ENCODE results near the gene IARS2. TPM values are rescaled to one million over a fixed set of nuclear protein-coding genes. Genes with fewer than 3 reads are reported as not detected.

The IARS2 gene
- total and polyA plus RNA-seq, 9 donors, result 35.3 to 52.9 (median 43.0) TPM

GRCh38 chr1:220137019-220137786, 43.3 kb downstream of the IARS2 start:
- no peaks in the 10 kb centered on the region for H3K27me3 ChIP-seq
- no peaks in the 10 kb centered on the region for H3K36me3 ChIP-seq
- DNase-seq, result no peak
- no peak overlapping the region for H3K27ac ChIP-seq
- intact Hi-C loops (cut with DNase I), result no loop called here
- H3K4me3 ChIP-seq, result no peak overlapping the region
- H3K9me3 ChIP-seq, result no peaks in the 10 kb centered on the region
- WGBS, 3 donors, result 69 to 80% (median 69%) methylated on average over 9 of the region's 9 CpGs
- TF ChIP-seq EP300 (IDR thresholded peaks at IDR 0.05), result no peak
- TF ChIP-seq POLR2A (IDR thresholded peaks at IDR 0.05), result no peak
- no peak for TF ChIP-seq CTCF (IDR thresholded peaks at IDR 0.05)
- H3K4me1 ChIP-seq (ENCODE audit: insufficient read depth), result no peaks in the 10 kb centered on the region

GRCh38 chr1:220139966-220140365, 46.0 kb downstream of the IARS2 start:
- no peak overlapping the region for H3K4me3 ChIP-seq
- WGBS, 3 donors, result 29 to 60% (median 42%) methylated on average over 6 of the region's 6 CpGs
- no peaks in the 10 kb centered on the region for H3K4me1 ChIP-seq (ENCODE audit: insufficient read depth)
- TF ChIP-seq CTCF (IDR thresholded peaks at IDR 0.05) (no peak), EP300 (IDR thresholded peaks at IDR 0.05) (no peak), POLR2A (IDR thresholded peaks at IDR 0.05) (no peak)
- no peaks in the 10 kb centered on the region for H3K9me3 ChIP-seq
- no peak overlapping the region for H3K27ac ChIP-seq
- intact Hi-C loops (cut with DNase I), result no loop called here
- DNase-seq, result no peak
- H3K27me3 ChIP-seq, result no peaks in the 10 kb centered on the region
- H3K36me3 ChIP-seq, result no peaks in the 10 kb centered on the region

- Histone ChIP-seq H3K27ac (no peak overlapping the region), H3K27me3 (no peaks in the 10 kb centered on the region), H3K4me1 (ENCODE audit: insufficient read depth) (no peaks in the 10 kb centered on the region), H3K36me3 (no peaks in the 10 kb centered on the region), H3K4me3 (no peak overlapping the region), H3K9me3 (no peaks in the 10 kb centered on the region)
- WGBS, 3 donors, result 87 to 91% (median 88%) methylated on average over 5 of the region's 5 CpGs
- intact Hi-C loops (cut with DNase I), result no loop called here
- DNase-seq, result no peak
- TF ChIP-seq EP300 (IDR thresholded peaks at IDR 0.05), result no peak
- TF ChIP-seq CTCF (IDR thresholded peaks at IDR 0.05), result no peak
- TF ChIP-seq POLR2A (IDR thresholded peaks at IDR 0.05), result no peak
Measured at GRCh38 chr1:220144051-220144450, 50.1 kb downstream of the IARS2 start.

GRCh38 chr1:220149742-220150141, 55.8 kb downstream of the IARS2 start:
- 35 to 66% (median 37%) methylated on average over 1 of the region's 1 CpG for WGBS, 3 donors

More at GRCh38 chr1:220149742-220150141, 55.8 kb downstream of the IARS2 start:
- Histone ChIP-seq H3K27ac (peak overlapping the region in 1 of 2 donors; percentile 37), H3K27me3 (no peaks in the 10 kb centered on the region), H3K4me3 (no peak overlapping the region), H3K4me1 (ENCODE audit: insufficient read depth) (peaks cover 5% of the 10 kb centered on the region), H3K9me3 (no peaks in the 10 kb centered on the region), H3K36me3 (no peaks in the 10 kb centered on the region)
- intact Hi-C loops (cut with DNase I), result no loop called here
- no peak for DNase-seq
- TF ChIP-seq POLR2A (IDR thresholded peaks at IDR 0.05) (no peak), CTCF (IDR thresholded peaks at IDR 0.05) (no peak), EP300 (IDR thresholded peaks at IDR 0.05) (no peak)
